PFSK-1 (cell line): ENCODE measurements around the gene FOSB.

Experiments
- FOXP2 ChIP-seq: optimal IDR thresholded peaks from 2 replicates; pipeline ENCODE3; 2011; ENCODE audit warnings: borderline replicate concordance, control low read depth, inconsistent platforms; ENCODE audit not compliant: insufficient read depth; ENCODE audit errors: extremely low read length, extremely low read depth
- POLR2AphosphoS5 ChIP-seq: IDR thresholded peaks from 2 replicates; pipeline ENCODE4 v1.6.1; 2012; ENCODE audit warnings: low read depth, mild to moderate bottlenecking, control low read depth, low read length, moderate library complexity
- REST ChIP-seq, 2 experiments: IDR thresholded peaks; 2 replicates each; pipeline versions ENCODE4 v1.6.1 to v1.8.0; 2011 to 2012; ENCODE audit warnings: low read depth in 2 of 2, low read length in 2 of 2, control low read depth in 1 of 2, inconsistent platforms in 1 of 2, mild to moderate bottlenecking in 1 of 2, moderate library complexity in 1 of 2; ENCODE audit not compliant: insufficient read depth in 1 of 2
- SIN3A ChIP-seq: IDR thresholded peaks from 2 replicates; pipeline ENCODE4 v1.6.1; 2012; ENCODE audit warnings: mild to moderate bottlenecking, low read length, moderate library complexity, borderline replicate concordance; ENCODE audit not compliant: insufficient read depth
- TAF1 ChIP-seq: IDR thresholded peaks from 2 replicates; pipeline ENCODE4 v1.6.1; 2012; ENCODE audit warnings: low read length, control low read depth, borderline replicate concordance; ENCODE audit not compliant: insufficient read depth

- no peak for TF ChIP-seq REST (IDR thresholded peaks at IDR 0.05; ENCODE audit: insufficient read depth in 1 of 2, low read depth in 2 of 2, low read length in 2 of 2)
- TF ChIP-seq SIN3A: no peak
- no peak for TF ChIP-seq TAF1
- TF ChIP-seq POLR2AphosphoS5: no peak
- no peak for TF ChIP-seq FOXP2
These were observed 10.0 kb upstream of the FOSB start for GRCh38 chr19:45457776-45458175.
